Measurements from ENCODE around the gene IL2RA. TPM values are rescaled to one million over a fixed set of nuclear protein-coding genes. Genes with fewer than 3 reads are reported as not detected.

IL2RA gene
- total RNA-seq, 1 experiment from 2014 or later, result not detected

DNA sequence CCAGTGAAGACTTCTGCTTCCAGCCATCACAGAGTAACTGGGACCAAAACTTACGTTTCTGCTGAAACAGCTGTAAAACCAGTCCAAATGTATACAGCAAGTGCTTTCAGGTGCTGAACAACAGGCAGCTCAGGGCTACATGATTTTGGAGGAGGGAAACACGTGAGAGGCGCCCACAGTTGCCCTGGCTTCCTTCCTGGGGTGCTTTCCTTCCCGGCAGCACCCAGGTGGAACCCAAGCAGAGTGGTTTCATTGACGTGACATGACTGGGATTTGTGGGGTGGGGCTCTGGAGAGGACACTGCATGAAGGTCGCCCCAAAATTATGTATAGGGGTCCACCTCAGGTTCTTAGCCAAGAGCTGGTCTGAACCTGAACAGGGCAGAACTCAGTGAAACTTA is 34.2 kb downstream of the IL2RA start:
- no peak for DNase-seq
- Histone ChIP-seq H3K4me1 (ENCODE audit: insufficient read depth, low read length) (no peaks in the 10 kb centered on the region), H3K27me3 (ENCODE audit: insufficient read depth, low read length) (no peaks in the 10 kb centered on the region), H2BK15ac (ENCODE audit: low read depth, low read length) (no peak overlapping the region), H2BK20ac (ENCODE audit: low read depth, low read length, poor library complexity, severe bottlenecking) (no peak overlapping the region), H3K9ac (ENCODE audit: extremely low read depth, insufficient read length, low read length) (no peak overlapping the region), H2AFZ (ENCODE audit: low read length) (no peak overlapping the region), H3K18ac (ENCODE audit: insufficient read length, low read depth, low read length) (no peak overlapping the region), H3K79me2 (ENCODE audit: insufficient read depth, low read length) (no peaks in the 10 kb centered on the region), H3K79me1 (ENCODE audit: insufficient read depth, low read depth, low read length, poor library complexity, severe bottlenecking) (no peaks in the 10 kb centered on the region), H4K20me1 (ENCODE audit: control insufficient read depth, insufficient read depth, insufficient read length) (no peaks in the 10 kb centered on the region), H4K5ac (ENCODE audit: insufficient read length, low read depth, low read length) (no peak overlapping the region), H3K4me2 (ENCODE audit: insufficient read depth, insufficient read length, low read length) (no peak overlapping the region), H2AK5ac (ENCODE audit: insufficient read length, low read length) (no peak overlapping the region), H4K91ac (ENCODE audit: insufficient read length, low read depth, low read length) (no peak overlapping the region), H3T11ph (ENCODE audit: low read length) (no peak overlapping the region), H3K27ac (ENCODE audit: insufficient read length, low read depth, low read length) (no peak overlapping the region), H3K9me3 (ENCODE audit: control insufficient read depth, low read depth, low read length) (no peaks in the 10 kb centered on the region), H3K56ac (ENCODE audit: insufficient read length, low read depth, low read length) (no peak overlapping the region), H2BK12ac (ENCODE audit: insufficient read length, low read depth, low read length) (no peak overlapping the region), H2BK120ac (ENCODE audit: low read depth, low read length, poor library complexity, severe bottlenecking) (no peak overlapping the region), H4K8ac (replicated peaks; ENCODE audit: insufficient read length, low read depth, low read length) (no peak overlapping the region), H2BK5ac (ENCODE audit: insufficient read length, low read length) (no peak overlapping the region), H3K14ac (ENCODE audit: insufficient read depth, low read length) (no peak overlapping the region), H3K23ac (ENCODE audit: insufficient read length, low read depth, low read length) (no peak overlapping the region), H3K23me2 (ENCODE audit: insufficient read length, low read depth, low read length, poor library complexity, severe bottlenecking) (no peaks in the 10 kb centered on the region), H3K4ac (ENCODE audit: low read depth, low read length) (no peak overlapping the region)
- peaks cover 14 to 16% of the 10 kb centered on the region in 2 experiments for H3K9me3 Mint-ChIP-seq
- no peak overlapping the region for H3K27ac Mint-ChIP-seq
- no peak for TF ChIP-seq CTCF (conservative IDR thresholded peaks at IDR 0.05)
- peaks cover 6% of the 10 kb centered on the region for H3K27me3 Mint-ChIP-seq (ENCODE audit: low read depth)
- no CpG with 5 or more reads among the region's 6 CpGs for WGBS (ENCODE audit: extremely low coverage, insufficient read length, low lambda C conversion rate)
- no peak overlapping the region for H3K4me3 Mint-ChIP-seq
- no peaks in the 10 kb centered on the region for H3K4me1 Mint-ChIP-seq
- peaks cover 0 to 12% (median 8%) of the 10 kb centered on the region in 3 experiments; a peak in 4 of 7 replicates for H3K36me3 Mint-ChIP-seq (ENCODE audit: insufficient read depth in 1 of 3, low read depth in 3 of 3)

Data from H9 (cell line).